K562 (cell line): ENCODE measurements around the gene SYNGR4. TPM values are rescaled to one million over a fixed set of nuclear protein-coding genes. Genes with fewer than 3 reads are reported as not detected.

Experiments
- HDAC2 ChIP-seq: fragments of 450-650 bp; IDR thresholded peaks from 2 replicates; pipeline ENCODE4 v1.6.1; 2016; ENCODE audit warnings: mild to moderate bottlenecking
- HDGF ChIP-seq: fragments of 450-650 bp; IDR thresholded peaks from 2 replicates; pipeline ENCODE4 v1.6.1; 2016
- KLF16 ChIP-seq: IDR thresholded peaks from 2 replicates; pipeline ENCODE4 v1.6.1; 2016; ENCODE audit warnings: antibody characterized with exemption
- MAZ ChIP-seq, 2 experiments: fragments of 450-650 bp in 1 of 2; sonication (generic) in 1 of 2; formaldehyde crosslinking; IDR thresholded peaks in 1 of 2; conservative IDR thresholded peaks in 1 of 2; 2 replicates each; pipeline versions ENCODE4 v1.4.0 to v1.5.0; 2020; ENCODE audit warnings: mild to moderate bottlenecking in 1 of 2, missing genetic modification reagents in 1 of 2
- MIER1 ChIP-seq: fragments of 450-650 bp; IDR thresholded peaks from 2 replicates; pipeline ENCODE4 v1.6.1; 2016; ENCODE audit warnings: antibody characterized with exemption, mild to moderate bottlenecking, low read depth
- RBBP5 ChIP-seq: fragments of 200-600 bp; sonication (generic); IDR thresholded peaks from 2 replicates; pipeline ENCODE4 v1.6.1; 2012; ENCODE audit warnings: borderline replicate concordance, mild to moderate bottlenecking, low read length, control low read depth, inconsistent platforms; ENCODE audit not compliant: insufficient read depth, poor library complexity, severe bottlenecking
- SIN3B ChIP-seq: fragments of 450-650 bp; IDR thresholded peaks from 2 replicates; pipeline ENCODE4 v1.6.1; 2017; ENCODE audit warnings: low read depth, mild to moderate bottlenecking, moderate library complexity
- TAL1 ChIP-seq: fragments of 450-650 bp; IDR thresholded peaks from 2 replicates; pipeline ENCODE4 v1.6.1; 2016; ENCODE audit warnings: mild to moderate bottlenecking
- XRCC3 ChIP-seq: fragments of 450-650 bp; IDR thresholded peaks from 2 replicates; pipeline ENCODE4 v1.6.1; 2017; ENCODE audit warnings: mild to moderate bottlenecking, moderate library complexity
- XRCC5 ChIP-seq: fragments of 200-400 bp; formaldehyde crosslinking; IDR thresholded peaks from 2 replicates; pipeline ENCODE4 v1.6.1; 2017; ENCODE audit warnings: low read depth, mild to moderate bottlenecking, low read length
- ZKSCAN1 ChIP-seq: fragments of 150-350 bp; IDR thresholded peaks from 2 replicates; pipeline ENCODE4 v1.6.1; 2016; ENCODE audit warnings: low read depth, low read length
- ZNF311 ChIP-seq: fragments of 250-450 bp; sonication (Bioruptor Pico); IDR thresholded peaks from 2 replicates; pipeline ENCODE4 v1.4.0; 2020; ENCODE audit warnings: mild to moderate bottlenecking, moderate library complexity
- ZNF444 ChIP-seq: fragments of 250-450 bp; sonication (Bioruptor Pico); IDR thresholded peaks from 2 replicates; pipeline ENCODE4 v1.4.0; 2020; ENCODE audit warnings: mild to moderate bottlenecking, moderate library complexity
- polyA plus RNA-seq, 8 experiments: library from polyadenylated mRNA; depleted of rRNA in 4 of 8; stranded (reverse) in 5 of 8; unstranded in 3 of 8; fragments of >200 nt; fragmentation: Nextera tagmentation in 2 of 8; fragmentation: Illumina TruSeq in 1 of 8; extraction: Ambion mirVana in 2 of 8; extraction: Trizol in 1 of 8; gene quantifications; 2 replicates each; pipeline versions ENCODE4 v1.2.1 to v1.2.3, GENCODE V29; 2011 to 2014; ENCODE audit warnings: inconsistent platforms in 1 of 8, missing spikeins in 1 of 8
- total RNA-seq, 7 experiments: library from RNA; depleted of rRNA in 6 of 7; stranded (reverse); fragments of >200 nt in 6 of 7; fragmentation: Illumina TruSeq in 2 of 7; extraction: Trizol in 2 of 7; gene quantifications; 2 replicates each; pipeline versions ENCODE4 v1.2.1 to v1.2.3, GENCODE V29; 2011 to 2021; ENCODE audit warnings: low replicate concordance in 1 of 7
- TF ChIP-seq, protein P1 (sequence below): fragments of 250-450 bp; sonication (Bioruptor Pico); IDR thresholded peaks from 2 replicates; pipeline ENCODE4 v1.8.0; 2021; ENCODE audit warnings: moderate library complexity, mild to moderate bottlenecking, inconsistent platforms
- TF ChIP-seq, protein P2 (sequence below): fragments of 450-650 bp; formaldehyde crosslinking; IDR thresholded peaks from 2 replicates; pipeline ENCODE4 v1.4.0; 2022; ENCODE audit warnings: missing genetic modification characterization
- TF ChIP-seq, protein P3 (sequence below): fragments of 450-650 bp; IDR thresholded peaks from 2 replicates; pipeline ENCODE4 v1.6.1; 2016; ENCODE audit warnings: mild to moderate bottlenecking
- TF ChIP-seq, protein P4 (sequence below): fragments of 450-650 bp; IDR thresholded peaks from 2 replicates; pipeline ENCODE4 v1.6.1; 2018; ENCODE audit warnings: mild to moderate bottlenecking, low read depth; ENCODE audit not compliant: partially characterized antibody
- TF ChIP-seq, protein P5 (sequence below), 2 experiments: fragments of 450-650 bp in 1 of 2; sonication (generic) in 1 of 2; formaldehyde crosslinking in 1 of 2; IDR thresholded peaks in 1 of 2; conservative IDR thresholded peaks in 1 of 2; 2 replicates each; pipeline versions ENCODE4 v1.6.1 to v1.8.1; 2016 to 2023; ENCODE audit warnings: mild to moderate bottlenecking in 2 of 2, moderate library complexity in 2 of 2, inconsistent platforms in 1 of 2, missing genetic modification reagents in 1 of 2
- TF ChIP-seq, protein P6 (sequence below): fragments of 450-650 bp; formaldehyde crosslinking; IDR thresholded peaks from 2 replicates; pipeline ENCODE4 v1.4.0; 2020; ENCODE audit warnings: mild to moderate bottlenecking, moderate library complexity

Gene SYNGR4
- total and polyA plus RNA-seq, 9 of the 15 experiments (the other 6 are each of a cell fraction or from before 2014, with no cell fraction given), result 0.07 to 0.14 TPM; not detected in 7

DNA sequence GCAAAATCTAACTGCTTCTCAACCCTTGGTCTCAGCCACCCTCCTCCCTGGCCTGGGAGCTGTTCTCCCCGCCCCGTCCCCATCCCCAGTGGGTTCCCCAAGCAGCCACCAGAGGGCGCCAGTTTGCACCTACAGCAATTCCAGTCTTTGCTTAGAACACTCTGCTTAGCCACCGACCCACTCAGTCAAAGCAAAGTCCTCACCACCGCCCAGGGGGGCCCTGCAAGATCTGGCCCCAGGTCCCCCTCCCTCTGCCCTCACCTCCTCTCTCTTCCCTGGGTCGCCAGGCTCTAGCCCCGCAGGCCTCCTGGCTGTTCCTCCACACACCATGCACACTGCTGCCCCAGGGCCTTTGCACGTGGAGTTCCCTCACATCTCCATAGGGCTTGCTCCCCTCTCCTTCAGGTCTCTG, 12.8 kb upstream of the SYNGR4 start (continued):
- TF ChIP-seq, protein P1, sequence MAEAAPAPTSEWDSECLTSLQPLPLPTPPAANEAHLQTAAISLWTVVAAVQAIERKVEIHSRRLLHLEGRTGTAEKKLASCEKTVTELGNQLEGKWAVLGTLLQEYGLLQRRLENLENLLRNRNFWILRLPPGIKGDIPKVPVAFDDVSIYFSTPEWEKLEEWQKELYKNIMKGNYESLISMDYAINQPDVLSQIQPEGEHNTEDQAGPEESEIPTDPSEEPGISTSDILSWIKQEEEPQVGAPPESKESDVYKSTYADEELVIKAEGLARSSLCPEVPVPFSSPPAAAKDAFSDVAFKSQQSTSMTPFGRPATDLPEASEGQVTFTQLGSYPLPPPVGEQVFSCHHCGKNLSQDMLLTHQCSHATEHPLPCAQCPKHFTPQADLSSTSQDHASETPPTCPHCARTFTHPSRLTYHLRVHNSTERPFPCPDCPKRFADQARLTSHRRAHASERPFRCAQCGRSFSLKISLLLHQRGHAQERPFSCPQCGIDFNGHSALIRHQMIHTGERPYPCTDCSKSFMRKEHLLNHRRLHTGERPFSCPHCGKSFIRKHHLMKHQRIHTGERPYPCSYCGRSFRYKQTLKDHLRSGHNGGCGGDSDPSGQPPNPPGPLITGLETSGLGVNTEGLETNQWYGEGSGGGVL (CRISPR knock-in tag), result no peak
- TF ChIP-seq XRCC5, result peak; percentile 74; the same call in 1 of the 2 replicates
- no peak for TF ChIP-seq ZKSCAN1
- 0 out of 2 replicates have a peak, but pooled peaks have one; percentile 7 for TF ChIP-seq TAL1
- TF ChIP-seq MAZ (CRISPR knock-in tag; conservative IDR thresholded peaks at IDR 0.05 in 1 of 2, IDR thresholded peaks at IDR 0.05 in 1 of 2), result peak; percentile 21 to 73; a peak in 2 of 4 replicates
- TF ChIP-seq, protein P2, sequence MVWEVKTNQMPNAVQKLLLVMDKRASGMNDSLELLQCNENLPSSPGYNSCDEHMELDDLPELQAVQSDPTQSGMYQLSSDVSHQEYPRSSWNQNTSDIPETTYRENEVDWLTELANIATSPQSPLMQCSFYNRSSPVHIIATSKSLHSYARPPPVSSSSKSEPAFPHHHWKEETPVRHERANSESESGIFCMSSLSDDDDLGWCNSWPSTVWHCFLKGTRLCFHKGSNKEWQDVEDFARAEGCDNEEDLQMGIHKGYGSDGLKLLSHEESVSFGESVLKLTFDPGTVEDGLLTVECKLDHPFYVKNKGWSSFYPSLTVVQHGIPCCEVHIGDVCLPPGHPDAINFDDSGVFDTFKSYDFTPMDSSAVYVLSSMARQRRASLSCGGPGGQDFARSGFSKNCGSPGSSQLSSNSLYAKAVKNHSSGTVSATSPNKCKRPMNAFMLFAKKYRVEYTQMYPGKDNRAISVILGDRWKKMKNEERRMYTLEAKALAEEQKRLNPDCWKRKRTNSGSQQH (CRISPR knock-in tag), result 0 out of 2 replicates have a peak, but pooled peaks have one; percentile 34
- TF ChIP-seq MIER1, result no peak
- no peak for TF ChIP-seq XRCC3
- TF ChIP-seq, protein P3, sequence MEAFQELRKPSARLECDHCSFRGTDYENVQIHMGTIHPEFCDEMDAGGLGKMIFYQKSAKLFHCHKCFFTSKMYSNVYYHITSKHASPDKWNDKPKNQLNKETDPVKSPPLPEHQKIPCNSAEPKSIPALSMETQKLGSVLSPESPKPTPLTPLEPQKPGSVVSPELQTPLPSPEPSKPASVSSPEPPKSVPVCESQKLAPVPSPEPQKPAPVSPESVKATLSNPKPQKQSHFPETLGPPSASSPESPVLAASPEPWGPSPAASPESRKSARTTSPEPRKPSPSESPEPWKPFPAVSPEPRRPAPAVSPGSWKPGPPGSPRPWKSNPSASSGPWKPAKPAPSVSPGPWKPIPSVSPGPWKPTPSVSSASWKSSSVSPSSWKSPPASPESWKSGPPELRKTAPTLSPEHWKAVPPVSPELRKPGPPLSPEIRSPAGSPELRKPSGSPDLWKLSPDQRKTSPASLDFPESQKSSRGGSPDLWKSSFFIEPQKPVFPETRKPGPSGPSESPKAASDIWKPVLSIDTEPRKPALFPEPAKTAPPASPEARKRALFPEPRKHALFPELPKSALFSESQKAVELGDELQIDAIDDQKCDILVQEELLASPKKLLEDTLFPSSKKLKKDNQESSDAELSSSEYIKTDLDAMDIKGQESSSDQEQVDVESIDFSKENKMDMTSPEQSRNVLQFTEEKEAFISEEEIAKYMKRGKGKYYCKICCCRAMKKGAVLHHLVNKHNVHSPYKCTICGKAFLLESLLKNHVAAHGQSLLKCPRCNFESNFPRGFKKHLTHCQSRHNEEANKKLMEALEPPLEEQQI, result peak; percentile 52; the same call in 1 of the 2 replicates
- no peak for TF ChIP-seq RBBP5
- TF ChIP-seq KLF16, result peak; percentile 37; the same call in 1 of the 2 replicates
- TF ChIP-seq ZNF444 (CRISPR knock-in tag), result no peak
- no peak for TF ChIP-seq ZNF311
- TF ChIP-seq HDGF, result peak; percentile 99
- TF ChIP-seq, protein P4, sequence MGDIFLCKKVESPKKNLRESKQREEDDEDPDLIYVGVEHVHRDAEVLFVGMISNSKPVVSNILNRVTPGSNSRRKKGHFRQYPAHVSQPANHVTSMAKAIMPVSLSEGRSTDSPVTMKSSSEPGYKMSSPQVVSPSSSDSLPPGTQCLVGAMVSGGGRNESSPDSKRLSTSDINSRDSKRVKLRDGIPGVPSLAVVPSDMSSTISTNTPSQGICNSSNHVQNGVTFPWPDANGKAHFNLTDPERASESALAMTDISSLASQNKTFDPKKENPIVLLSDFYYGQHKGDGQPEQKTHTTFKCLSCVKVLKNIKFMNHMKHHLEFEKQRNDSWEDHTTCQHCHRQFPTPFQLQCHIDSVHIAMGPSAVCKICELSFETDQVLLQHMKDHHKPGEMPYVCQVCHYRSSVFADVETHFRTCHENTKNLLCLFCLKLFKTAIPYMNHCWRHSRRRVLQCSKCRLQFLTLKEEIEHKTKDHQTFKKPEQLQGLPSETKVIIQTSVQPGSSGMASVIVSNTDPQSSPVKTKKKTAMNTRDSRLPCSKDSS, result no peak
- peak; percentile 97 for TF ChIP-seq HDAC2
- TF ChIP-seq, protein P5, sequence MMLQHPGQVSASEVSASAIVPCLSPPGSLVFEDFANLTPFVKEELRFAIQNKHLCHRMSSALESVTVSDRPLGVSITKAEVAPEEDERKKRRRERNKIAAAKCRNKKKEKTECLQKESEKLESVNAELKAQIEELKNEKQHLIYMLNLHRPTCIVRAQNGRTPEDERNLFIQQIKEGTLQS (IDR thresholded peaks at IDR 0.05), result no peak
- TF ChIP-seq, protein P5 (CRISPR knock-in tag; conservative IDR thresholded peaks at IDR 0.05), result no peak
- TF ChIP-seq, protein P6, sequence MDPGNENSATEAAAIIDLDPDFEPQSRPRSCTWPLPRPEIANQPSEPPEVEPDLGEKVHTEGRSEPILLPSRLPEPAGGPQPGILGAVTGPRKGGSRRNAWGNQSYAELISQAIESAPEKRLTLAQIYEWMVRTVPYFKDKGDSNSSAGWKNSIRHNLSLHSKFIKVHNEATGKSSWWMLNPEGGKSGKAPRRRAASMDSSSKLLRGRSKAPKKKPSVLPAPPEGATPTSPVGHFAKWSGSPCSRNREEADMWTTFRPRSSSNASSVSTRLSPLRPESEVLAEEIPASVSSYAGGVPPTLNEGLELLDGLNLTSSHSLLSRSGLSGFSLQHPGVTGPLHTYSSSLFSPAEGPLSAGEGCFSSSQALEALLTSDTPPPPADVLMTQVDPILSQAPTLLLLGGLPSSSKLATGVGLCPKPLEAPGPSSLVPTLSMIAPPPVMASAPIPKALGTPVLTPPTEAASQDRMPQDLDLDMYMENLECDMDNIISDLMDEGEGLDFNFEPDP (CRISPR knock-in tag), result no peak
- TF ChIP-seq SIN3B, result no peak
